ENCODE data around the gene RPS13. TPM values are rescaled to one million over a fixed set of nuclear protein-coding genes. Genes with fewer than 3 reads are reported as not detected.

Gene RPS13
- total and polyA plus RNA-seq, 7 donors = 1,670 to 3,514 (median 2,376) TPM

DNA sequence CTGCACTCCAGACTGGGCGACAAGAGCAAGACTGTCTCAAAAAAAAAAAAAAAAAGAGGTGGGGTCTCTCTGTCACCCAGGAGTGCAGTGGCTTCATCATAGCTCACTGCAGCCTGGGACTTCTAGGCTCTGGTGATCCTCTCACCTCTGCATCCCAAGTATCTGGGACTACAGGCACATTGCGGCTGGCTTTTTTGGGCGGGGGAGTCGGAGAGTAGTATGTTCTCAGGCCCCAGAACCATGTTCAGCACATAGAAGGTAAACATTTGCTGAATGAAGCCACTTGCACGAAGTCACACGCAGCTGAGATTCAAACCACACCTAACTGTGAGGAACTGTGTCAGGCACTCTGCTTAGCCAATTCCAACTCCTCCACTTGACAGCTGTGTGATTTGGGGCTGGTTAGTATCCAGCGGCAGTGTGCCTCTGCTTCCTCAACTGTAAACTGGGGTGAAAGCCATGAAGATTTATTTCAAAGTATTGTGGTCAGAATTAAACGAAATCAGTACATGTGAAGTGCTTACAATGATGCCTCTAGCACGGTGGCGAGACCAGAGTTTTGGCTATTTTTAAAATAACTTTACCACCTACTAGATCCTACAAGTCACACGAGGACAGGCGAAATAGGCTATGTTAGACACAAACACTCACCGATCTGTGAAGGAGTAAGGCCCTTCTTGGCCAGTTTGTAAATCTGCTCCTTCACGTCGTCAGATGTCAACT is 789 bp downstream of the RPS13 start:
- Histone ChIP-seq H3K4me1 (peaks cover 0 to 33% (median 25%) of the 10 kb centered on the region in 4 donors), H3K9me3 (no peaks in the 10 kb centered on the region), H3K36me3 (peaks cover 7 to 47% (median 15%) of the 10 kb centered on the region in 4 donors), H3K27me3 (no peaks in the 10 kb centered on the region), H3K27ac (peak overlapping the region; percentile 86 to 96 (median 94)), H3K4me3 (peak overlapping the region; percentile 81 to 93 (median 86))
- intact Hi-C loops (cut with DNase I) = loop anchor here (5.0 to 10.0 kb wide), 5 partner anchors 131 to 1321 kb away; partner anchors contain the start of genes C11orf58, NUCB2, PIK3C2A and SERGEF
- 12 to 21% methylated on average over 15 of the region's 15 CpGs for WGBS, 2 donors
- TF ChIP-seq EP300 (IDR thresholded peaks at IDR 0.05) (no peak), POLR2A (IDR thresholded peaks at IDR 0.05) (no peak), POLR2AphosphoS5 (IDR thresholded peaks at IDR 0.05) (no peak)
- TF ChIP-seq, protein P1, sequence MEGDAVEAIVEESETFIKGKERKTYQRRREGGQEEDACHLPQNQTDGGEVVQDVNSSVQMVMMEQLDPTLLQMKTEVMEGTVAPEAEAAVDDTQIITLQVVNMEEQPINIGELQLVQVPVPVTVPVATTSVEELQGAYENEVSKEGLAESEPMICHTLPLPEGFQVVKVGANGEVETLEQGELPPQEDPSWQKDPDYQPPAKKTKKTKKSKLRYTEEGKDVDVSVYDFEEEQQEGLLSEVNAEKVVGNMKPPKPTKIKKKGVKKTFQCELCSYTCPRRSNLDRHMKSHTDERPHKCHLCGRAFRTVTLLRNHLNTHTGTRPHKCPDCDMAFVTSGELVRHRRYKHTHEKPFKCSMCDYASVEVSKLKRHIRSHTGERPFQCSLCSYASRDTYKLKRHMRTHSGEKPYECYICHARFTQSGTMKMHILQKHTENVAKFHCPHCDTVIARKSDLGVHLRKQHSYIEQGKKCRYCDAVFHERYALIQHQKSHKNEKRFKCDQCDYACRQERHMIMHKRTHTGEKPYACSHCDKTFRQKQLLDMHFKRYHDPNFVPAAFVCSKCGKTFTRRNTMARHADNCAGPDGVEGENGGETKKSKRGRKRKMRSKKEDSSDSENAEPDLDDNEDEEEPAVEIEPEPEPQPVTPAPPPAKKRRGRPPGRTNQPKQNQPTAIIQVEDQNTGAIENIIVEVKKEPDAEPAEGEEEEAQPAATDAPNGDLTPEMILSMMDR (IDR thresholded peaks at IDR 0.05) = no peak
- DNase-seq = no peak

DNA sequence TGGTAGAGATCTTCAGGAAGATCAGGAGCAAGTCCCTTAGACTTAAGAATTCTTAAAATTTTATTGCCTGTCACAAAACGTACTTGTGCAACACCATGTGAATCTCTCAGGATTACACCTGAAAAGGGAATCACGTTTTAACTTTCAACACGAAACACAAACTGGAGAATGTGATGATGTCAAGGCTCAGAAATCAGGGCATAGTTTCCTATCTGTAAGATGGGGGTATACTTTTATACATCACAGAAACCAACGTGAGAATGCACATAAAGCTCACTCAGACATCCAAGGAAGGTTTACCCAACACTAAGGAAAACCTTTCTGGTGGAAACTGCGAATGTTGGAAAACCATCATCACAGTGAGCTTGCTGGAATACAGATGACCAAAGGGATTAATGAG is 2.0 kb downstream of the RPS13 start:
- H3K9me3 ChIP-seq = no peaks in the 10 kb centered on the region
- intact Hi-C loops (cut with DNase I) = loop anchor here (5.0 to 10.0 kb wide), 5 partner anchors 132 to 1322 kb away; partner anchors contain the start of genes C11orf58, NUCB2, PIK3C2A and SERGEF
- H3K4me3 ChIP-seq = peak overlapping the region in 1 of 4 donors; percentile 90
- DNase-seq = no peak
- peaks cover 7 to 47% (median 15%) of the 10 kb centered on the region in 4 donors for H3K36me3 ChIP-seq
- WGBS, 2 donors = 49 to 73% methylated on average over 5 of the region's 5 CpGs
- H3K4me1 ChIP-seq = peaks cover 0 to 33% (median 25%) of the 10 kb centered on the region in 4 donors
- no peaks in the 10 kb centered on the region for H3K27me3 ChIP-seq
- H3K27ac ChIP-seq = no peak overlapping the region
- TF ChIP-seq POLR2AphosphoS5 (IDR thresholded peaks at IDR 0.05) (no peak), EP300 (IDR thresholded peaks at IDR 0.05) (no peak), POLR2A (IDR thresholded peaks at IDR 0.05) (no peak)
- TF ChIP-seq, protein P1 (IDR thresholded peaks at IDR 0.05) = no peak

DNA sequence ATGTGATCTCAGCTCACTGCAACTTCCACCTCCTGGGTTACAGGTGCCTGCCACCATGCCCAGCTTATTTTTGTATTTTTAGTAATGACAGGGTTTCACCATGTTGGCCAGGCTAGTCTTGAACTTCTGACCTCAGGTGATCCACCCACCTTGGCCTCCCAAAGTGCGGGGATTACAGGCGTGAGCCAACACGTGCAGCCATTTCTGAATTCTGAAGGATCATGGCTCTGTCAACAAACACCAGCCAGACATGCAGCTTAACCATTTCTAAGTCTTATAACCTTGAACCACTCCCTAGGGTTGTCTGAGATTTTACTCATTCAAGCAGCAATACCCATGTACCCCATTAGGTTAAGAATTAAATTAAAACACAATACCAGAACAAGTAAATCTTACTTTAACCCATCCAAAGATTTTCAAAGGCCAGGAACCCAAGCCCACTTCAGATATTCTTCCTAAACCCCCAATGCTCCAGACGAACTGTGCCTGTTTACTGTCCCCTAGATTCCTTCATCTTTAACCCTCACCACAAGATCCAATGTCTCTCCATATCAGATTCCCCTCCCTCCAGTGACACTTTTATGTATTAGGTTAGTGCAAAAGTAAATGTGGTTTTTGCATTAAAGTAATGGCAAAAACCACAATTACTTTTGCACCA is 4.0 kb downstream of the RPS13 start:
- WGBS, 2 donors = 46 to 66% methylated on average over 4 of the region's 4 CpGs
- intact Hi-C loops (cut with DNase I) = loop anchor here (5.0 to 10.0 kb wide), 2 partner anchors 251 to 941 kb away; partner anchors contain the start of gene SERGEF
- Histone ChIP-seq H3K36me3 (peaks cover 7 to 47% (median 15%) of the 10 kb centered on the region in 4 donors), H3K4me1 (peaks cover 0 to 30% (median 24%) of the 10 kb centered on the region in 4 donors), H3K27me3 (no peaks in the 10 kb centered on the region), H3K9me3 (no peaks in the 10 kb centered on the region), H3K4me3 (no peak overlapping the region), H3K27ac (no peak overlapping the region)
- no peak for DNase-seq
- TF ChIP-seq, protein P1 (IDR thresholded peaks at IDR 0.05) = no peak
- TF ChIP-seq POLR2A (IDR thresholded peaks at IDR 0.05) (no peak), EP300 (IDR thresholded peaks at IDR 0.05) (no peak), POLR2AphosphoS5 (IDR thresholded peaks at IDR 0.05) (no peak)

DNA sequence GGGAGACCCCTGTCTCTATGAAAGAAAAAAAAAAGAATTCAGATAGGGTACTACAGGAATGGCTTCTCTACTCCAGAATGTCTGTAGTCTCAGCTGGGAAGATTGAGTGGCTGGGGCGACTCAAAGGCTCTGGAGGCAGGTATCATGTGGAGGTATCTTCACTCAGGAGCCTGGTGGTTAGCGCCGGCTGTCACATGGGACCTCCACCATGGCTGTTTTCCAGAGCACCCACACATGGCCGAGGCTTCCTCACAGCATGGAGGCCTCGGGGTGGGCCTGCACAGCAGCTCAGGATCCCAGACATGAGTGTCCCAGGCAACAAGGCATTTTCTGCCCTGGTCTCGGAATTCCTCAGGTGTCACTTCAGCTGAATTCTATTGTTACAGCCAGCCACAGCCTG is 10.1 kb downstream of the RPS13 start:
- Histone ChIP-seq H3K27me3 (no peaks in the 10 kb centered on the region), H3K4me3 (no peak overlapping the region), H3K4me1 (no peaks in the 10 kb centered on the region), H3K36me3 (peaks cover 0 to 6% (median 3%) of the 10 kb centered on the region in 4 donors), H3K27ac (no peak overlapping the region), H3K9me3 (no peaks in the 10 kb centered on the region)
- 96% methylated on average over 6 of the region's 6 CpGs for WGBS, 2 donors
- no peak for DNase-seq
- no peak for TF ChIP-seq EP300 (IDR thresholded peaks at IDR 0.05)
- no peak for TF ChIP-seq POLR2AphosphoS5 (IDR thresholded peaks at IDR 0.05)
- TF ChIP-seq, protein P1 (IDR thresholded peaks at IDR 0.05) = no peak
- TF ChIP-seq POLR2A (IDR thresholded peaks at IDR 0.05) = no peak
- intact Hi-C loops (cut with DNase I) = no loop called here

Data from sigmoid colon (tissue), 7 donors.